Esophagus (tissue), 2 donors: Measurements from ENCODE around the gene APLP2. TPM values are rescaled to one million over a fixed set of nuclear protein-coding genes. Genes with fewer than 3 reads are reported as not detected.

Experiments used
- H3K27ac ChIP-seq, 2 donors: one replicate each; pipeline ENCODE4 v1.5.1; 2013; ENCODE audit warnings: low read depth in 2 of 2, mild to moderate bottlenecking in 2 of 2, inconsistent platforms in 1 of 2, low read length in 1 of 2, moderate library complexity in 1 of 2
- H3K27me3 ChIP-seq, 2 donors: one replicate each; pipeline ENCODE4 v1.6.1; 2013; ENCODE audit warnings: low read length in 2 of 2, control low read depth in 1 of 2, mild to moderate bottlenecking in 1 of 2; ENCODE audit not compliant: insufficient read depth in 2 of 2, control insufficient read depth in 1 of 2
- H3K36me3 ChIP-seq, 2 donors: one replicate each; pipeline ENCODE4 v1.6.1; 2013; ENCODE audit warnings: low read length in 1 of 2; ENCODE audit not compliant: control insufficient read depth in 2 of 2, insufficient read depth in 2 of 2
- H3K4me1 ChIP-seq, 2 donors: one replicate each; pipeline ENCODE4 v1.6.1; 2013; ENCODE audit warnings: low read length in 1 of 2; ENCODE audit not compliant: control insufficient read depth in 2 of 2, insufficient read depth in 2 of 2
- H3K4me3 ChIP-seq, 2 donors: one replicate each; pipeline ENCODE4 v1.5.1; 2013; ENCODE audit warnings: low read length in 2 of 2, mild to moderate bottlenecking in 2 of 2, low read depth in 1 of 2, moderate library complexity in 1 of 2
- H3K9me3 ChIP-seq, 2 donors: one replicate each; pipeline ENCODE4 v1.6.1; 2013; ENCODE audit warnings: mild to moderate bottlenecking in 2 of 2, low read depth in 1 of 2, low read length in 1 of 2, moderate library complexity in 1 of 2; ENCODE audit not compliant: control insufficient read depth in 2 of 2, insufficient read depth in 1 of 2
- WGBS, 2 donors: extraction: QIAGEN DNeasy Blood & Tissue Kit; methylation state at CpG; one replicate each; pipeline ENCODE4 v1.1.7; 2013; 5-methylcytosine and 5-hydroxymethylcytosine counted together
- polyA plus RNA-seq, 2 donors: library from polyadenylated mRNA; stranded (reverse); fragments of 200-250 nt; gene quantifications; one replicate each; pipeline ENCODE4 v1.2.3, GENCODE V29; 2013
- donor health status: healthy with polysubstance abuse.
- donor health status: Bipolar disorder and iron deficiency.

Gene APLP2
- polyA plus RNA-seq, 2 donors: 48.9 to 80.5 TPM

- Histone ChIP-seq H3K27me3 (no peaks in the 10 kb centered on the region), H3K4me1 (no peaks in the 10 kb centered on the region), H3K27ac (no peak overlapping the region), H3K4me3 (no peak overlapping the region), H3K36me3 (peaks cover 3 to 34% of the 10 kb centered on the region in 2 donors), H3K9me3 (no peaks in the 10 kb centered on the region)
- WGBS, 2 donors: 40 to 48% methylated on average over 9 of the region's 9 CpGs
Measured at GRCh38 chr11:130131961-130132850, 62.5 kb downstream of the APLP2 start.

GRCh38 chr11:130133716-130134115, 64.0 kb downstream of the APLP2 start:
- no peak overlapping the region for H3K27ac ChIP-seq
- no peaks in the 10 kb centered on the region for H3K9me3 ChIP-seq
- H3K4me3 ChIP-seq: no peak overlapping the region
- no peaks in the 10 kb centered on the region for H3K4me1 ChIP-seq
- WGBS, 2 donors: 83 to 92% methylated on average over 8 of the region's 8 CpGs
- peaks cover 3 to 30% of the 10 kb centered on the region in 2 donors for H3K36me3 ChIP-seq
- no peaks in the 10 kb centered on the region for H3K27me3 ChIP-seq

- no peak overlapping the region for H3K27ac ChIP-seq
- WGBS, 2 donors: 78% methylated on average over 7 of the region's 7 CpGs
- no peak overlapping the region for H3K4me3 ChIP-seq
- no peaks in the 10 kb centered on the region for H3K27me3 ChIP-seq
- H3K4me1 ChIP-seq: no peaks in the 10 kb centered on the region
- H3K36me3 ChIP-seq: peaks cover 3 to 28% of the 10 kb centered on the region in 2 donors
- no peaks in the 10 kb centered on the region for H3K9me3 ChIP-seq
Measured at GRCh38 chr11:130136107-130136506, 66.4 kb downstream of the APLP2 start.

GRCh38 chr11:130137999-130138398, 68.3 kb downstream of the APLP2 start:
- Histone ChIP-seq H3K4me3 (no peak overlapping the region), H3K27me3 (no peaks in the 10 kb centered on the region), H3K4me1 (no peaks in the 10 kb centered on the region), H3K9me3 (no peaks in the 10 kb centered on the region), H3K27ac (no peak overlapping the region), H3K36me3 (peaks cover 10 to 34% of the 10 kb centered on the region in 2 donors)
- 89 to 92% methylated on average over 9 of the region's 9 CpGs for WGBS, 2 donors

GRCh38 chr11:130139401-130139800, 69.7 kb downstream of the APLP2 start:
- Histone ChIP-seq H3K27me3 (no peaks in the 10 kb centered on the region), H3K36me3 (peaks cover 11 to 30% of the 10 kb centered on the region in 2 donors), H3K27ac (no peak overlapping the region), H3K4me3 (no peak overlapping the region), H3K4me1 (no peaks in the 10 kb centered on the region), H3K9me3 (no peaks in the 10 kb centered on the region)
- WGBS, 2 donors: 86 to 90% methylated on average over 13 of the region's 13 CpGs

GRCh38 chr11:130141561-130142341, 72.1 kb downstream of the APLP2 start:
- no peaks in the 10 kb centered on the region for H3K27me3 ChIP-seq
- WGBS, 2 donors: 87 to 88% methylated on average over 19 of the region's 19 CpGs
- no peak overlapping the region for H3K4me3 ChIP-seq
- peaks cover 2 to 4% of the 10 kb centered on the region in 2 donors for H3K4me1 ChIP-seq
- no peak overlapping the region for H3K27ac ChIP-seq
- peaks cover 11 to 24% of the 10 kb centered on the region in 2 donors for H3K36me3 ChIP-seq
- no peaks in the 10 kb centered on the region for H3K9me3 ChIP-seq

GRCh38 chr11:130144141-130144540, 74.4 kb downstream of the APLP2 start:
- Histone ChIP-seq H3K4me3 (no peak overlapping the region), H3K27ac (no peak overlapping the region), H3K27me3 (no peaks in the 10 kb centered on the region), H3K36me3 (peaks cover 11 to 23% of the 10 kb centered on the region in 2 donors), H3K4me1 (peaks cover 2 to 4% of the 10 kb centered on the region in 2 donors), H3K9me3 (no peaks in the 10 kb centered on the region)
- 54 to 70% methylated on average over 10 of the region's 10 CpGs for WGBS, 2 donors

GRCh38 chr11:130144861-130145281, 75.2 kb downstream of the APLP2 start:
- no peaks in the 10 kb centered on the region for H3K27me3 ChIP-seq
- peaks cover 2 to 4% of the 10 kb centered on the region in 2 donors for H3K4me1 ChIP-seq
- H3K4me3 ChIP-seq: no peak overlapping the region
- no peaks in the 10 kb centered on the region for H3K9me3 ChIP-seq
- peak overlapping the region; percentile 62 to 78 for H3K27ac ChIP-seq
- peaks cover 11 to 20% of the 10 kb centered on the region in 2 donors for H3K36me3 ChIP-seq
- WGBS, 2 donors: 72 to 77% methylated on average over 7 of the region's 7 CpGs

GRCh38 chr11:130145311-130145812, 75.7 kb downstream of the APLP2 start:
- peaks cover 2 to 4% of the 10 kb centered on the region in 2 donors for H3K4me1 ChIP-seq
- H3K27me3 ChIP-seq: no peaks in the 10 kb centered on the region
- WGBS, 2 donors: 60 to 84% methylated on average over 3 of the region's 3 CpGs
- peaks cover 11 to 17% of the 10 kb centered on the region in 2 donors for H3K36me3 ChIP-seq
- H3K27ac ChIP-seq: peak overlapping the region; percentile 78
- H3K4me3 ChIP-seq: no peak overlapping the region
- H3K9me3 ChIP-seq: no peaks in the 10 kb centered on the region
